GM19193 (cell line): ENCODE results near the gene MRO.

Source experiments
- POLR2A ChIP-seq: IDR thresholded peaks from 4 replicates; pipeline ENCODE4 v1.6.1; 2011; ENCODE audit not compliant: insufficient read depth, insufficient read length; ENCODE audit errors: extremely low read depth

Gene MRO

DNA sequence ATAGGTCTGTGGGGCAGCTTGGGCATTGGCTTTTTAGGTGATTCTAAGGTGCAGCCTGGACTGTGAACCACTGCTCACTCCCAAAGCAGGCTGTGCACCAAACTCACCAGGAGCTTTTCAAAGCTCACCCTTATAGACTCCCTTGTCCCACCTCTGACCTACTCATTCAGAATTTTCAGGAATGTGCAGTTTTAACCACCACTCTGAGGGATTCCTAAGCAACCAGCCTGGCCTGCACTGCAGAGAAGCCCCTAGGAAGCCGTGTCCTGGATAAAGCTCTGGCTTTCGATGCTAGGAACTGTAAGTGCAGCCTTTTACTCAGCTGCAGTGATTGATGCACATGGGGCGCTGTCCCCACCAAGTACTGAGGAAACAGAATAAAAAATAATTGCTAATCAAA, 33.0 kb downstream of the MRO start:
- TF ChIP-seq POLR2A: no peak

DNA sequence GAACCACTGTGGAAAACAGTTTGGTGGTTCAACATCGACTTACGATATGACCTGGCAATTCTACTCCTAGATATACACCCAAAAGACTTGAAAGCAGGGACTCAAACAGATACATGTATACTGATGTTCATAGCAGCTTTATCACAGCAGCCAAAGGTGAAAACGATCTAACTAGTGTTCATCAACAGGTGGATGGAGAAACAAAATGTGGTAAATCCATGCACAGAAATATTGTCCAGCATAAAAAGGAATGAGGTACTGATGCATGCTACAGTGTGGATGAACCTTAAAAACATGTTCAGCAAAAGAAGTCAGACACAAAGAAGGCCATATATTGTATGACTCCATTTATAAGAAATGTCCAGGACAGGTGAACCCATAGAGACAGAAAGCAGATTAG, 36.3 kb downstream of the MRO start:
- no peak for TF ChIP-seq POLR2A

DNA sequence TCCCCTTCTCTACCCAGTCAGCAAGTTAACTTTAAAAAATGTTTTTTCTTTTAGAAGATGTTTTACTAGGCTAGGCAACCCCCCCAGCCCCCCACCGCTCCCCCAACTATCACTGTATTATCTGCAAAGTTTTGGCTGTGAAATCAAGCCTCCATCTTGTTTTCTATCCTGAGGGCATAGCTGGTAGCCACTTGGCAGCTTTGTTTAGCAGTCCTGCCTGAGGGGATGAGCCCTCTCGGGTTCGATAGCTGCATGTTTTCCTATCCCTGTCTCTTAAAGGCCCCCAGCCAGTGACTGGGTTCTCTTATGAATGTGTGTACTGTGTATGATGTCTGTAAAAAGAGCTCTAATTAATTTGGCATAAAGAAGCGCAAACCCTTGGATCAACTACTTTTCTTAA, 43.4 kb downstream of the MRO start:
- TF ChIP-seq POLR2A: no peak

DNA sequence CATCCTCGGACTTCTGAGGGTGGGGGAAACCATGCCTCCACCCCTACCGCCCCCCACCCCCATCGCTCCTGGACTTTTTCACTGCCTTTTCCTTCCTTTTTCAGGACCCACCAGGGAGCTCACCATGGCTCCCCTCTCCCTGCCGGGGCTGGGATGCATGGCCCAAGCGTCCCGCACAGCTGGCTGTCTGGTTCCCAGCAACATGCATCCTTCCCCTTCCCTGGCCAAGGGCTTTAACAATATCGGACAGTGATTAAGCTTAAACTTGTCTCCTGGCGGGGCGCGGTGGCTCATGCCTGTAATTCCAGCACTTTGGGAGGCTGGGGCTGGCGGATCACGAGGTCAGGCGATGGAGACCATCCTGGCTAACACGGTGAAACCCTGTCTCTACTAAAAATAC, 44.1 kb downstream of the MRO start:
- no peak for TF ChIP-seq POLR2A

DNA sequence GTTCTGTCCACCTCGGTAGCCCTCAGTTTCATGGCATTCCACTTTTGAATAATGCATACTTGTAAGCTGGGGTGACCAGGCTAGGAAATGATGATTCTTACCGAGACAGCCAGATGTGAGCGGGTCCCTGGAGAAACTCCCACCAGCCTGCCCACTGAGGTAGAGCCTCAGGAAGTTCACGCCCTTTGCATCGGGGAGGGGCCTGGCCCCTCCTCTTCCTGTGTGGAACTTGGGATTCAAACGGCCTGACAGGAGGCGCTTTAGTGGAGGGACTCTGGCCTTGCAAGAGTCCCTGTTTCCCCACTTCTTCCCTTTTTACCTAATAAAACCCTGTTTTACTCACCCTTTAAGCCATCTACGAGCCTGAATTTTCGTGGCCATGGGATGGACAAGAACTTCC, 44.6 kb downstream of the MRO start:
- TF ChIP-seq POLR2A: no peak

DNA sequence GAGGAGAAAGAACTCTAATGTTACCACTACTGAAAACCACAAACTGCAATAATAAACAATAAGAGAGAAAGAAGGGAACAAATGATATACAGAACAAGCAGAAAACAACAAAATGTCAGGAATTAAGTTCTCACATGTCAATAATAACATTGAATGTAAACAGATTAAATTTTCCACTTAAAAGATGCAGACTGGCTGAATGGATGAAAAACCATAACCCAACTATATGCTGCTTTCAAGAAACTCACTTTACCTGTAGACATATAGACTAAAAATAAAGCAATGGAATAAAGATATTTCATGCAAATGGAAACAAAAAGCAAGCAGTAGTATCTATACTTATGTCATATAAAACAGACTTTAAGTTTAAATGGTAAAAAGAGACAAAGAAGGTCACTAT, 50.4 kb downstream of the MRO start:
- no peak for TF ChIP-seq POLR2A

DNA sequence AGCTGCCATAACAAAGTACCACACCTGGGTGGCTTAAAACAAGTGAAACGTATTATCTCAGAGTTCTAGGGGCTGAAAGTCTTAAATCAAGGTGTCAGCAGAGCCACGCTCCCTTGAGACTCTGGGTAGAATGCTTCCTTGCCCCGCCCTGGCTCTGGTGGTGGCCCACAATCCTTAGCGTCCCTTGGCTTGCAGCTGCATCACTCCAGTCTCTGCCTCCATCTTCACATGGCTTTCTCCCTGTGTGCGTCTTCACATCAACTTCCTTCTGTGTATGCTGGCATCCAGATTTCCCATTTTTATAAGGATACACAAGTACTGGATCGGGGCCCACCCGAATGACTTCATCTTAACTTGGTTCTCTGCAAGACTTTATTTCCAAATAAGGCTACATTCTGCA, 62.5 kb downstream of the MRO start:
- TF ChIP-seq POLR2A: no peak

DNA sequence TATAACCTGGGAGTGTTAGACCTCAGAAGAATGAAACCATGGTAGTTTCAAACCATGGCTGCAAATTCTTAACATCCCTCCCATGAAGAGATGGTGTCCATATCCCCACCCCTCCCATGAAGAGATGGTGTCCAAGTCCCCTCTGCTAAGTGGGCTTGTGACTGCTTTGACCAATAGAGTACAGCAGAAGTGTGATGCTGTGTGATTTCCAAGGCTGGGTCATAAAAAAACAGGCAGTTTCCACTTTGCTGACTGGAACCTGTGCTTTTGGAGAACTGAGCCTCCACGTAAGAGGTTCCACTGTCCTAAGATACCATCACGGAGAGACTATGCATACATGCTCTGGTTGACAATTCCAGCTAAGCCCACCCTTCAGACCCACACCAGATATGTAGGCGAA, 65.5 kb downstream of the MRO start:
- no peak for TF ChIP-seq POLR2A

DNA sequence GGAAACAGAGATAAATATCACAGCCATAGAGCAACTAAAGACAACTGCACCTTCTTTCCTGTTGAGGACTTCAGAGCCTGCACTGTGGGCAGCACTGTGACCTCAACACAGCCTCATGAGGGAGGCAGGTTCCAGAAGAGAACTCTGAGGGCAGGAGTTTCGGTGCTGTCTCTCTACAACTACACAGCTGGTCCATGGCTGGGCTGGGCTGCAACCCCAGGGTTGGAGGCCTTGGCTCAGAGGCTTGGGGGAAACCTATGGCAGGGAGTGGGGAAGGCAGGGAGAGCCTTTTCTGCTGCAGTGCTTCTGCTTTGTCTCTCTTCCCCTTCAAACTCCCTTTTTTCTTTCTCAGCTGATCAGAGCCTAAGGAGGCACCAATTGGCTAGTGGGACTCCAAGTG, 66.5 kb downstream of the MRO start:
- TF ChIP-seq POLR2A: no peak

DNA sequence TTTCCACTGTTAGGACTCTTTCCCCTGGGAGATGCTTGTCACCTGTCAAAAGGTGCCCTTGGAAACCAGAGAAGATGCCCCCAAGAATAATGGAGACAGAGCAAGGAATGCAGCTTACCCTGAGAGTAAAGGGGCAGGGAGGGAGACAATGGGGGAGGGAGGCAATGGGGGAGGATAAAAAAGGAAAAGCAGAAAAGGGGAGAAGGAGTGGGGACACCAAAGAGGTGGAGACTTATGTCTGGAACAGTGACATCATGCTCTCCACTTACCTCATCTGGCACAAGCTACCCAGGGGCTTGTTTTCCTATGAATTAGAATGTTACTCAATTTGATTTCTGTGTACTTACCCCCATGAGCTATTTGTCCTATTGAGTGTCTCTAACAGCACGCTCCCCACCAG, 67.9 kb downstream of the MRO start:
- no peak for TF ChIP-seq POLR2A

DNA sequence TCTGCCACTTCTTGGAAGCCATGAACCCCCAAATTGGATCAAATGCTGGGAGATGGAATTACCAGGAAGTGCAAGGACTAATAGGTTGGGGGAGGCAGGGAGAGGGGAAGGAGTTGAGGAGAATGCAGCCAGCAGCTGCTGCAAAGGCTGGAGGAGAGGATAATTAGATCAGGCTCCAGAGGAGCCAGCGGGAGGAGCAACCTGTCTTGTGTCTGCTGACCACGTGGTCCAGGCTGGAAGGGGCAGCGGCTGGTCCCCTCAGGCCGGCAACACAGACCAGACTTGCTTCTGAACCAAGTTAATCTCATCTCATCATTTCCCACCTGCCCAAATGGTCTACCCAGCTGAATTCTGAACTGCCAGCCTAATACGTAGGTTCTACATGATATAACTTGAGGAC, 68.3 kb downstream of the MRO start:
- no peak for TF ChIP-seq POLR2A

DNA sequence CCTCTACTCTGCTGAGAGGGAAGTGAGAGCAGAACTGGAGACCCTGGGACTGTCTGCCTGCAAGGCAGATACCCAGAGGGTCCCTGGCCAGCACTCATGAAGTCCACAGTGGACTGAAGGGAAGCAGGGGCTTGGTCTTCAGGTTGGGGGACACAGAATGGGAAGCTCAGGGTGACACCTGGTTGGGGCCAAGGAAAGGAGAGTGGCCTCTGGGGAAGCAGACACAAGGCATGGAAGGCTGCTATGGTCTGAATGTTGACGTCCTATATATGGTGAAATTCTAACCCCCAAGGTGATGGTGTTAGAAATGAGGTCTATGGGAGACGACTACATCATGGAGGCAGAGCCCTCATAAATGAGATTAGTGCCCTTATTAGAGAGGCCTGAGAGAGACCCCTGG, 69.3 kb downstream of the MRO start:
- no peak for TF ChIP-seq POLR2A

DNA sequence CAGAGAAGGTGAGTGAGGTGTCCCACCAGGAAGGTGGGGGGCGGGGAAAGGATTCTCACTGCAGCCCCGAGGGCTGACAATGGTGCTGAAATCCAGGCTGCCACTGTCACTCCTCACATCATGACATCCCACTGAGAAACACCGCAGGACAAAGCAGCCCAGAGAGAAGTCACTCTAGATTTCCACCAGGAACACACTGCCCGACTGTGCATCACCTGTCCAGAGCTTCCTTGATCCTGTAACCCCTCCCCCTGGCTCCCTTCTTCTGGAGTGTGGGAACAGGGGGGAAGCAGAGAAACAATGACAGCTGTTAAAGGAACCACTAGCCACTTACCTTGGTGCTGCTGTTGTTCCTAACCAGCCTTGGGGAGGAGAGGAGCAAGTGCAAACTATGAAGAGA, 69.9 kb downstream of the MRO start:
- TF ChIP-seq POLR2A: no peak

DNA sequence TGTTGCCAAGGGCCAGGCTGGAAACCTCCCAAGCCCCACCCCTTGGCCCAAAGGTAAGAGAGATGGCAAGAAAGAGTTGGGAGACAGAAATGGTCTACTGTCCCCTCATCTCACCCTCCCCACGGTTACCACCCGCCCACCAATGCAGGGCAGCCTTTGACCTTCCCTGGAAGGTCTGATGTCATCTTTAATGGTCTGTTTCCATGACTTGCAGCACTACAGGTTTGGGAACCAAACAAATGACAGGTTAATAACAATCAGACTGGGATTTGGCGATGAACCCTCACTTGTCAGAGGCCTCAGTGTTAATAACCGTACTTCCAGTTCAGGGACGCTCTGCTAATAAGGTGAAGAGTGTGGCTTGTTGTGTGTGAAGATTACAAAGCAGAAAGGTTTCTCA, 70.4 kb downstream of the MRO start:
- no peak for TF ChIP-seq POLR2A

DNA sequence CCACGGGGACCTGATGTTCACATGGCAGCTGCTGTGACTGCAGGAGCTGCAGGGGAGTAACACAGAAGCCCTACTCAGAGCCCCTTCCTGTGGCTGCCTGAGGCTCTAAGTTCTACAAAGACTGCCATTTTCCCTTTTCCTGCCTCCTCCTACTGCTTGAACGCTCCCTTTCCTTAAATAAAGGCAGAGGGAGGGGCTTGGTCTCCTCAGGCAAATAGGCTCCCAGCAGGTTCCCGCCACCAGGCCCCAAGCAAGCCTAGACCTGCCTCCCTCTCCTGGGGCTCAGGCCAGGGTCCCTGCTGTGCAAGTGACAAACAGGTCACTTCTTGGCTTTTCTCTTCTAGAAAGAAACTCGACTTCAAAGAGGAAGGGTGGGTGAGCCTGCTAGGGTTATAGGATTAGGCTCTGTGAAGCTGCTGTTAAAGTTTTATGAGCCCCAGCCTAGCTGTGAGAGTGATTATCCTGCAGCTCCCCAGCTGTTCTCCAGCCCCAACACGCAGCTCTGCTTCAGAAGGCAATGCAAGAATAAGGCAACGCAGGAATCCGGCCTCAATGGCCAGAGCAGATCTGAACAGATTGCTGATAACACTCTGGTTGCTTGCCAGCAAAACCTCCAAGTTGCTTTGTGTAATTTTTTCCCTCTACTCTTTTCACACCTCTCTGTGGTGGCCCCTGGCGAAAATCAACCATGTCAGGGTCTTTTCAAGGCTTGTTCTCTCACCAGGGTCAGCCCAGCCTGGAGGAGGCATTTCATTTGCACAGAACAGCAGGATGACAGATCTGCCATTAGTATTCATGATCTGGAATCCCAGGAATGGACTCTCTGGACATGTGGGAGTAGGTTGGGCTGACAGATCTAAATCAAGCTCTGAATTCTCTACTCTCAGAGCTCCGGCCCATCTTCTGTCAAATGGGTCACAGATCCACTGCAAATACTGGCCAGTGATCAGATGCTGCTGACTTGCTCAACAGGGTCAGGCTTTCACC, 71.3 kb downstream of the MRO start:
- no peak for TF ChIP-seq POLR2A

DNA sequence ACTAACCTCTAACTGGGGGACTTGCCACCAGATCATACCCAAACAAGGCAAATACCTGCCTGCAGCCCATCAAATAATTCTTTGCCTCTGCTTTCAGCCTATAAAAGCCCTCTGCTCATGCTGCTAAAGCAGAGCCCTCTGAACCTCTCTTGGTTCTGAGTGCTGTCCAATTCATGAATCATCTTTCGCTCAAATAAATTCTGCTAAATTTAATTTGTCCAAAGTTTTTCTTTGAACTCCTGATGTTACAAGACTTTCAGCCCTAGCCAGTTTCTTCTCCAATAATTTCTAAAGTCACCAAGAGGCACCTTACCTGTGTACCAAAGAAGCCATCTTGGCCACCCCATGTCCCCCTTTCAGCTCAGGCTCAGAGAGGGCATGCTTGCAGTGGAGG, 72.0 kb downstream of the MRO start:
- TF ChIP-seq POLR2A: no peak

DNA sequence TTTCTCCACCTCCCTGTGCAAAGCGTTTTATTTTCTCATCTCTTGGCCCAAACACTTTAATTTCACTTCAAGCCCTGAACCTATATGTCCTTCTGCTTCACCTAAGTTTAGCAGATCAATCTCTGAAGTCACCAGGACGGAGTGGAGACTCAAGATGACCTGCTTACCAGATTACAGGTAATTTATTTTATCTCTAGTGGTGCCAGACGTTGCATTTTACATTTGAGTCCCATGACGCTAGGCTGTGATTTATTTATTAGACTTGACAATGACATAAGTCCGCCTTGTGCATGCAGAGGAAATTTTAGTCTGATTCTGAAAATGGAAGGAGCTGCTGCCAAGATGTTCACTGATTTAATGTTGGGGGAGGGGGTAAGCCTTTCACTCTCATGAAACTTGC, 73.9 kb downstream of the MRO start:
- TF ChIP-seq POLR2A: no peak
